Measurements from ENCODE around the gene GAS7.

Gene GAS7

GRCh38 chr17:10216213-10216938 lies 18.0 kb upstream of the GAS7 start:
- H3K4me3 ChIP-seq (ENCODE audit: low read depth, low read length), result no peak overlapping the region
- no peak for TF ChIP-seq CTCF (IDR thresholded peaks at IDR 0.05; ENCODE audit: insufficient read depth, low read depth, low read length, missing control alignments)
- no peak for DNase-seq (ENCODE audit: low read depth)

GRCh38 chr17:10215286-10215685 lies 16.9 kb upstream of the GAS7 start:
- no peak overlapping the region for H3K4me3 ChIP-seq (ENCODE audit: low read depth, low read length)
- DNase-seq (ENCODE audit: low read depth), result no peak
- no peak for TF ChIP-seq CTCF (IDR thresholded peaks at IDR 0.05; ENCODE audit: insufficient read depth, low read depth, low read length, missing control alignments)

- no peak for TF ChIP-seq CTCF (IDR thresholded peaks at IDR 0.05; ENCODE audit: insufficient read depth, low read depth, low read length, missing control alignments)
- DNase-seq (ENCODE audit: low read depth), result no peak
- H3K4me3 ChIP-seq (ENCODE audit: low read depth, low read length), result no peak overlapping the region
These were observed 13.3 kb upstream of the GAS7 start for GRCh38 chr17:10211666-10212065.

- DNase-seq (ENCODE audit: low read depth), result no peak
- no peak for TF ChIP-seq CTCF (IDR thresholded peaks at IDR 0.05; ENCODE audit: insufficient read depth, low read depth, low read length, missing control alignments)
- no peak overlapping the region for H3K4me3 ChIP-seq (ENCODE audit: low read depth, low read length)
These were observed 11.8 kb upstream of the GAS7 start for GRCh38 chr17:10210151-10210574.

DNA sequence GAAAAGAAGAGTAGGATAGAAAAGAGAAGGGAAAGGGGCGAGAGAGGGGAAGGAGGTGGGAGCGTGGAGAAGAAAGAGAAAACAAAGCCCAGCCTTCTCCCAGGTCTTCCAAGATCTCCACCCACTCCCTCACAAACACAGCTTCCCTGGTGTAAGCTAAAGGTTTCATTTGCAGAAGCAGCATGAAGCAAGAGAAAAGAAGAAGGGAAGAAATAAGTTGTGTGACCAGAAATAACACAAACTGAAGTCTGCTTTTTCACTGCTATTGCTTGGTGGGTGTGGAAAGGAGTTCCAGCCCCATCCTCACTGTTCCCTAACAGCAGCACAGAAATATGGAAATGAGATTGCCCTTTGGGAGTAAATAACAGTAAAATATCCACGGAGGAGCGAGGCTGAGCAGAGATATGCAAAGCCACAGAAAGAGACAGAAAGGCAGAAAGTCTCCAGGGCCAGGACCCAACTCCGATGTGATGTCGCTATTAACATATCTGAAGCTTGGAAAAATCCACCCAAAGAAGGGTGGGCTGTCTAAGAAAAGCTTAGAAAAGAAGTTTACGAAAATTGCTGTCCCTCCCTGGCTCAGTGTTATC lies 10.3 kb upstream of the GAS7 start:
- no peak overlapping the region for H3K4me3 ChIP-seq (ENCODE audit: low read depth, low read length)
- no peak for DNase-seq (ENCODE audit: low read depth)
- TF ChIP-seq CTCF (IDR thresholded peaks at IDR 0.05; ENCODE audit: insufficient read depth, low read depth, low read length, missing control alignments), result no peak

- no peak overlapping the region for H3K4me3 ChIP-seq (ENCODE audit: low read depth, low read length)
- TF ChIP-seq CTCF (IDR thresholded peaks at IDR 0.05; ENCODE audit: insufficient read depth, low read depth, low read length, missing control alignments), result no peak
- no peak for DNase-seq (ENCODE audit: low read depth)
These were observed 8.7 kb upstream of the GAS7 start for GRCh38 chr17:10207153-10207552.

All from GM12865 (cell line).